HG02885 (cell line): ENCODE results near the gene GRIK4.

Experiments used
- ATAC-seq: cut with Tn5 transposase; IDR thresholded peaks from one replicate; pipeline ENCODE4 v1.9.1; 2021; ENCODE audit warnings: mild to moderate bottlenecking; ENCODE audit not compliant: unreplicated experiment, poor library complexity

GRIK4 gene

DNA sequence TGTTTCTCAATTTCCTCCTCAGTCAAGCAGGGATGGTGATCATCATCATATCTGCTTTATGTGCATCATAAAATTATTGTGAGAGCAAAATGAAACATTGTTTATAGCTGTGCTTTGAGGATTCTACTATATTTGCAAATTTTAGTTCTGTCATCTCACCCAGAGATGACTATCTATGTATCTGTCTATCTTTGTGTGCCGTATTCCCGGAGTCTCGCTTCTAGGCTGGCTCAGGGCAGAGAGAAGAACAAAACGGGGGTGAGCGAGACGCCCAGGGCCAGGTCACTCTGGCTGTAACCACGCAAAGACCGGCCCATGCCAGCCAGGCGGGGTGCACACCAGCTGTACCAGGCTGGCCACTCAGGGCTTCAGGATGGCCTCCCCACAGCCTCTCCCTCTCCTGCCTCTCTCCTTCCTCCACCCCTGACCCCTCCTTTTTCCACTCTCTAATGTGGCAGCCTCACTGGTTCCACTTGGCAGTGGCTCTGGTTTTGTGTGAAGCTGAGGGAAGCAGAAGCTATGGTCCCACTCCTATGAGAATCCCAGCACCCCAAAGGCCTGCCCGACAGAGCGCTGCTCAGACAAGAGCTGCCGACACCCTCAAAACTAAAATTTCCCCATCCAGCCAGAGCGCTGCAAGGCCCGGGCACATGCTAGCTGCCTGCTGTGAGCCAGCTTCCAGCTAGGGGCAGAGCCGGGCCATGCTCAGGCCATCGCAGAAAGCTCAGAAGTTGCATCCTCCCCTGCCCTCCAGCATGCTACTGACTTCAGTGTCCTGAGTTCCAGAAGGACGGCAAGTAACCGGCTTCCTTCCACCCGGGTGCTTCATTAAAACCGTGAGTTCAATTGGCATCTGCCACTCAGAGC, 372.8 kb downstream of the GRIK4 start:
- no peak for ATAC-seq

DNA sequence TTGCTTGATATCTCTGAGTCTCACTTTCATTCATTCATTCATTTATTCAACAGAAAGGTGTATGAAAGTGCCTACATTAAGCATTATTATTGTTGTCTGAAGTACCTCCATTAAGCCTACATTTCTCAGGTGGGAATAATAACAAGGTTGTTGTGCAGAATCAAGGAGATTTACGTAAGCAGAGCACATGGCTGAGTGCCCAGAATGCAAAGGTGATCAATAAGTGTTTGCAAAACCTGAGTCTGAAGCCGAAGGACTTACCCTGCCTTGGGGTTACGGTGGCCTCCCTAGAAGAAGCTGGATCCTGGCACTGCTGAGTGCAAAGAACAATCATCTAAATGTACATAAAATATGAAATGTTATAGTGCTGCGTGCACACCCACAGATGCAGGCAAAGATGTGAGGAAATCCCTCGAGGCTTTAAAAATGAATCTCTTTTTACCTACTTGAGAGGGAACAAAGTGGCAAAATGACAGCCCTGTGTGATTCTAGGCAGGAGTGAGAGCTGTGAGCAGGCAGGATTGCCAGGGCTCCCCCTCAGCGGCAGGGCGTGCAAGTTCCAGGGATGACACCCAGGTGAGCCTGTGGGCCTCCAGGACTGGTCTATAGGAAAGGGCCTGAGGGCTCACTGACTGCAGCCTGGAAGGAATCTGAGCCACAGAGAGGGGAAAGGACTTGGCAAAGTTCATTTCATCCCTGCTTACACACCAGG, 379.2 kb downstream of the GRIK4 start:
- no peak for ATAC-seq

DNA sequence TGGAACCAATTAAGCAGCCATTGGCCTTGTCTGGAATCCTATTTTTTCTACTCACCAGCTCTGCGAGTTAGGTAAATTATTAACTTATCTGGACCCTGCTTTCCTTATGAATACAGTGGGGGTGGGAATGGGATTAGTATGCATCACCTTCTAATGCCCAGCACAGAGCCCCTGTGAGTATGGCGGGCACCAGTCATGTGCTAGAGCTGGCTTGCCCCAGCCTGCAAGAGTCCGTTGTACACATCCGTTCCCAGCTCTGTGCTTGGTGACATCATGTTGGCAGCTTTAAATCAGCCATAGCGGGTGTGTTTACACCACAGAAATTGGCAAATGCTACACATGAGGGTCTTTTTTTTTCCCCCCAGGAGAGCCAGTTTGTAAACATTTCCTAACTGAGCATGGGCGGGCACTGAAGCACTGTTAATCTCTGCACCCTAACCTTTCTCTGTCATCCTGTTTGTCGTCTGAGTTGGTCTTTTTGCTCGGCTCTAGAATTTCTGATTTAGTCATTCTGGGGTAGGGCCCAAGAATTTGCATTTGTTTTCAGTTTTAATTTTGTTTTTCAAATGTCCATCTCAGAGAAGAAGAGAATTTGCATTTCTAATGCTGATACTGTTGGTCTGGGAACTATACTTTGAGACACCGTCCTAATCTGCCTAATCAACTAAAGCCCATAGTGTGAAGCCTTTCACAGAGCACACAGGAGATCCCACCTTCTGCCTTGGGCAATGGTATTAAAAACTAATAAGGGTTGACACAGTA, 382.1 kb downstream of the GRIK4 start:
- ATAC-seq, result peak; percentile 58

- ATAC-seq, result no peak
Measured at GRCh38 chr11:120894202-120894985, 382.8 kb downstream of the GRIK4 start.

DNA sequence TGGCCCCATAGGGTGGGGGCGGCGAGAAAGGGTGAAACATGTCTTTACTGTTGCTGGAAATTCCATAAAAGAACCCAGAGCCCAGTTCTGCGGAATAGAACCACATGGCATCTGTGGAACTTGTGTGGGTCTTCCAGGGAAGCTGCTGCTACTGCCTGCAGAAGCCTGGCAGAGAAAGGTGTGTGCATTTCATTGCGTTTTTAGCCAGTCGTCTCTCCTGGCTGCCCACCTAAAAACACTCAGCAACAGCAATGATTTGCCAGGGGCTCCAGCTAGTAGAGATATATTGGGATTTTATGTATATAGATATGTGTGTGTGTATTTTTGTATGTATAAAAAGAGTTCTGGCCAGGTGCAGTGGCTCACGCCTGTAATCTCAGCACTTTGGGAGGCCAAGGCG, 385.1 kb downstream of the GRIK4 start:
- ATAC-seq, result no peak

GRCh38 chr11:120898568-120898967, 387.0 kb downstream of the GRIK4 start:
- ATAC-seq, result no peak

DNA sequence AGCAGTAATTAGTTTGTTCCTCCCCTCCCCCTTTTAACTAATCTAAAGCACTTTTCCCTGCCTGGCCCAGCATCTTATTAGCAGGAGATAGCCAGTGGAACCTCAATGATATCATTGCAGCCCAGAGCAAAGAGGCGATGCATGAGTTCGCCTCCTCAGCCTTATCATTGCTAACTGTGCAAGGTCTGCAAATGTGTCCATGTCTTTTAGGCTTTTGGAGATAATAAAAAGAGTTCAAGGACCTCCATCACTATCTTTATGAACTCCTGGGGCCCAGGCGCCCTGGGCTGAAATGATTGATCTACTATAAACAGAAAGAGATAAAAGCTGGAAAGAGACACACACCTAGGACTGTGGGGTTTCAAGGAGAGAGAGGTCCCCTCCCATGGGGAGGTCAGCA, 388.2 kb downstream of the GRIK4 start:
- no peak for ATAC-seq

DNA sequence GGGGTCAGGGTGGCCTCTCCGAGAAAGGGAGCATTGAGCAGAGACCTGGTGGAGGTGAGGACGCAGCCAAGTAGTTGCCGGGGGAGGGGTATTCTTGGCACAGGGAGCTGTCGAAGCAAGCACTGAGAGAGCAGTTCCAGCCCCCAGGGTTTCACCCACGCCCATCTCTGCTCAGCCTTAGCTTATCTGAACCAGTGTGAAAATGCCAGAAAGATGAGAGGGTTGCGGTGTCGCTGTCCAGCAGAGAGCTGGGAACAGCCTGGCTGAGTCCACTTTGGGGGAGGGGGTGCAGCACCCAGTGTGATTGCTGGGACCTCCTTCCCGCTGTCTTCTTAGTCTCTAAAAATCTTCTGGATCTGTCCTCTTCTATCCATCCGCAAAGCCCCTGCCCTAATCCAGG, 389.1 kb downstream of the GRIK4 start:
- no peak for ATAC-seq

GRCh38 chr11:120903686-120904085, 392.1 kb downstream of the GRIK4 start:
- no peak for ATAC-seq

GRCh38 chr11:120904116-120904515, 392.6 kb downstream of the GRIK4 start:
- ATAC-seq, result no peak

GRCh38 chr11:120906766-120907165, 395.2 kb downstream of the GRIK4 start:
- no peak for ATAC-seq

DNA sequence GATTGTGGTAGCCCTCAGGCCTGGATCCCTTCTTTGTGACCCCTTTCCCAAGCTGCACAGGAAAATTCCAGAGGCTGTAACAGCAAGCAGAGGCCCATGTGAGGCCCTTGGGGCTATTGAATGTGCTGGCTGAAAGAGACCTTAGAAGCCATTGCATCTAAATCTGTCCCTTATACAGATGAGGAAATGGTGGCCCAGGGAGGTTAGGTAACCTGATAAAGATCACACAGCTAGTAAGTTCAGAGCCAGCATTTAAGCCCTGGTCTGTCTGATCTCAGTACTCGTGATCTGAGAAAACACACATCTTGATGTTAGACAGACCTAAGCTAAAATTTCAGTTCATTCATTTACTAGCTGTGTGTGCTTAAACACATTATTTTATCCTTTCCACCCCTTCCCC, 396.4 kb downstream of the GRIK4 start:
- ATAC-seq, result no peak

DNA sequence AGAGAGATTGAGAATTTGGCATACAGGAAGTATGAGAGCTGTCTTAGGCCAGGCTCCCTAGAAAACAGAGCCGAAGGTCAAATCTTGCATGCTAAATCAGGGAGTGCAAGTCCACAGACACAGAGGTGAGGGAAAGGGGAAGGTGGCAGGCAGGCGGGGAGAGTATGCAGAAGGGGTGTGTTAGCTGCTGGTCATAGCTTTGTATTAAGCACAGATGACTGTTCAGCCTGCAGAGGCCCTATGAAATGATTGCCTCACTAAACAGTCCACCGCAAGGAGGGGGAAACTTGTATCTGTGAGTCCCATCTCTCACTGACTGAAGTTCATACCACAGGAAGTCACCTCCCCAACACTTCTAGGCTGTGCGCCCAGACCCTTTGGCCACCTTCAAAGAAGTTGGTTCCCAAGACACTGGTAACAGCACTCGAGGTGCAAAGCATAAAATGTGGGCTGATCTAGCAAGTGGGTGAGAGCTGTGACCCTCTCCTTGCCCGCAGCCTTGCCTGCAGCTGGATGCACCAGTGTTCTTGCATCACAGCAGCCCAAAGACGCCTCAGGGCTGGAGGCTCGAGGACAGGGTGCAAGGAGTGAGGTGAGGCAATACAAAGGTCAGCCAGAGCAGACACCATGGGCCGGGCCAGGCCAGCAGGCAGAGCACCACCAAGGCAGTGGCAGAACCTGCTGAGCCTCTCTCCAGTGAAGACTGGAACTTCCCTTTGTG, 397.1 kb downstream of the GRIK4 start:
- ATAC-seq, result no peak

DNA sequence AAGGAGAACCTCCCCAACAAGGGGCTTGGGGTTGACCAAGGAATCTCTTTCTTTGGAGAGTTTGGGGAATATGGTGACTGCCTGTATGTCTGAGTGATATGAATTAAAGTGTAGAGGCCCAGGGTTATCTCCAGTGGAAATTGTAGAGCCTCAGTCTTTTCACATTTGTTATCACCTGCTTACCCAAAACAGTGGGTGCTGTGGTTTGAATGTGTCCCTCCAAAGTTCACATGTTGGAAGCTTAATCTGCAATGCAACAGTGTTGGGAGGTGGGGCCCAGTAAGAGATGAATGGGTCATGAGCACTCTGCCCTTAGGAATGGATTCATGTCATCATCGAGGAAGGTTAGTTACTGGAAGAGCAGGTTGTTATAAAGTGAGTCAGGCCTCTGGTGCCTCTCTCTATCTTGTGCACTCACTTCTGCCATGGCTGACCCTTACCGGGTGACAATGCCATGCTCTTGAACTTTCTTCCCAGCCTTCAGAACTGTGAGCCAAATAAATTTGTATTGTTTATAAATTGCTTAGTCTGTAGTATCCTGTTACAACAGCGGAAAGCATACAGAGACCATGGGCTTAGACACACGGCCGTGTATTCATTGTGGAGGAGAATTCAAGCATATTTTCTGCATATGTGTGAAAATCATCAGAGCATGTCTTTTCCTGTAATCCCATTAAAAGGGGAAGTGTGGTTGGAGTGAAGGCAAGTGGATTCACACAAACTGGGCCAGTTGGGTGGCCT, 398.3 kb downstream of the GRIK4 start:
- no peak for ATAC-seq

GRCh38 chr11:120911943-120912342, 400.4 kb downstream of the GRIK4 start:
- ATAC-seq, result no peak

GRCh38 chr11:120912504-120912903, 401.0 kb downstream of the GRIK4 start:
- ATAC-seq, result no peak

- no peak for ATAC-seq
Measured at GRCh38 chr11:120912915-120913314, 401.4 kb downstream of the GRIK4 start.

DNA sequence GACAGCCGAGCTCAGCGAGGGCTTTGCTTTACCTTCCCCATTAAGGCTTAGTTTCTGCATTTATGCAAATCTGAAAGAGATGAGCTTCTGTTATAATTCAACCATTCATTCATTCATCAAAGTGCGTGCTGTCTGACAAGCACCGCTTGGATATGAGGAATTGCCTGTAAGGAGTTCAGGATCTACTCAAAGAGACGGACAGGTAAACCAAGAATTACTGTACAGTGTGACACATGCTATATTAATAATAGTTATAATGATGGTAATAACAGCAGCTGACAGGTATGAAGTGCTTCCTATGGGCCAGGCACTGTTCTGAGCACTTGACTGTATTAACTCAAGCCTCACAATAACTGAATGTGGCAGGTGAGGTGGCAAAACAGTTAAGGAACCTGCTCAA, 402.5 kb downstream of the GRIK4 start:
- ATAC-seq, result no peak

DNA sequence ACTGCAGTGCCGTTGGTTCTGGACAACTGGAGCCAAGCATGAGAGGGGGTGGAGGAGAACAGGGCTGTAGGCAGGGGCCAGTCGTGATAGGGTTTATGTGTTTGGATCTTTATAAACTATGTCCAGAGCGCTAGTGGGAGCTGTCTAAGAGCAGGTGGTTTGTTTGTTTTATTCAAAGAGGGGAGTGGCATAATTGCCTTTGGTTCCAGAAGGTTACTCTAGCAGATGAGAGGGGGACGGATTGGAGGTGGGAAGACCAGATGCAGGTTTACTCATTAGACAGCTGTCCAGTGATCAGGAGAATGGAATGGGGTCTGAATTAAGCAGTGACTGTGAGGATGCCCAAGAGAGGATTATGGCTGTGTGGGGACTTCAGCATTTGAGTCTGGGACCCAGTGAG, 403.1 kb downstream of the GRIK4 start:
- no peak for ATAC-seq
